A673 (cell line): ENCODE data around the gene KIAA0825.

Experiments
- CTCF ChIP-seq: fragments of 300-800, 200-600 bp; sonication (generic); conservative IDR thresholded peaks from 2 replicates; pipeline ENCODE4 v1.5.1; 2017; ENCODE audit warnings: low read depth, mild to moderate bottlenecking, antibody characterized with exemption, low read length, moderate library complexity, mixed read lengths
- EZH2 ChIP-seq: fragments of 200-600 bp; sonication (generic); IDR thresholded peaks from 2 replicates; pipeline ENCODE4 v1.6.1; 2017; ENCODE audit warnings: borderline replicate concordance, low read depth, mild to moderate bottlenecking, mixed read lengths, antibody characterized with exemption, low read length; ENCODE audit not compliant: poor library complexity, severe bottlenecking

- TF ChIP-seq CTCF (0 out of 2 replicates have a peak, but pooled peaks have one; percentile 14), EZH2 (no peak)
Observed at GRCh38 chr5:94397508-94397907, 220.9 kb downstream of the KIAA0825 start.
